IMR-90 (cell line): ENCODE measurements around the gene RIC8B. TPM values are rescaled to one million over a fixed set of nuclear protein-coding genes. Genes with fewer than 3 reads are reported as not detected.

Experiments
- ATAC-seq: fragments of 200-7000 bp; cut with Tn5 transposase; 2 replicates; pipeline ENCODE4 v1.9.1; 2020; ENCODE audit warnings: low read depth, mild to moderate bottlenecking, moderate library complexity
- BruUV-seq: library from RNA; stranded (reverse); fragments of 400-500 nt; replicated peaks from 2 replicates; lab custom pipeline; 2021; lab: Mats Ljungman, UMichigan
- CTCF ChIA-PET: fragments of 300-600 bp; formaldehyde crosslinking; extraction: SDS; loops from one replicate; lab custom pipeline; 2021; ENCODE audit warnings: antibody characterized with exemption; lab: Yijun Ruan, JAX
- POLR2A ChIA-PET: fragments of 300-600 bp; sonication (Branson Sonifier 250); formaldehyde crosslinking; loops from one replicate; lab custom pipeline; 2022; ENCODE audit warnings: antibody characterized with exemption; ENCODE audit not compliant: unreplicated experiment; lab: Charles Lee
- DNase-seq: peaks from one replicate; pipeline ENCODE4 v3.0.0; 2013
- H2AFZ ChIP-seq: replicated peaks from 2 replicates; pipeline ENCODE3; 2013; ENCODE audit warnings: low read length, mild to moderate bottlenecking; ENCODE audit not compliant: poor library complexity
- H2AK5ac ChIP-seq: 2 replicates; pipeline ENCODE4 v1.6.1; 2013; ENCODE audit warnings: low read depth, low read length, inconsistent platforms
- H2AK9ac ChIP-seq: replicated peaks from 2 replicates; pipeline ENCODE3; 2013; ENCODE audit warnings: mild to moderate bottlenecking, low read depth, low read length, moderate library complexity; ENCODE audit not compliant: poor library complexity
- H2BK120ac ChIP-seq: 2 replicates; pipeline ENCODE4 v1.6.1; 2013; ENCODE audit warnings: low read depth, low read length, inconsistent platforms
- H2BK15ac ChIP-seq: 3 replicates; pipeline ENCODE4 v1.6.1; 2013; ENCODE audit warnings: low read depth, low read length, inconsistent platforms
- H2BK20ac ChIP-seq: 2 replicates; pipeline ENCODE4 v1.6.1; 2013; ENCODE audit warnings: low read depth, mild to moderate bottlenecking, inconsistent platforms, low read length, moderate library complexity
- H2BK5ac ChIP-seq: 2 replicates; pipeline ENCODE4 v1.6.1; 2013; ENCODE audit warnings: mild to moderate bottlenecking, low read depth, low read length, inconsistent platforms; ENCODE audit not compliant: poor library complexity, severe bottlenecking
- H3K14ac ChIP-seq: replicated peaks from 2 replicates; pipeline ENCODE4 v1.6.1; 2013; ENCODE audit warnings: low read depth, low read length, inconsistent platforms
- H3K18ac ChIP-seq: 2 replicates; pipeline ENCODE4 v1.6.1; 2013; ENCODE audit warnings: low read depth, low read length, control low read depth
- H3K23ac ChIP-seq: 2 replicates; pipeline ENCODE4 v1.6.1; 2013; ENCODE audit warnings: low read depth, low read length, inconsistent platforms
- H3K27ac ChIP-seq: 2 replicates; pipeline ENCODE4 v1.5.1; 2013; ENCODE audit warnings: mild to moderate bottlenecking, control low read depth, low read length; ENCODE audit not compliant: insufficient read depth
- H3K27me3 ChIP-seq: 2 replicates; pipeline ENCODE4 v1.6.1; 2013; ENCODE audit warnings: low read length; ENCODE audit not compliant: control insufficient read depth, insufficient read depth
- H3K36me3 ChIP-seq: 2 replicates; pipeline ENCODE4 v1.6.1; 2013; ENCODE audit warnings: low read length, mixed read lengths; ENCODE audit not compliant: control insufficient read depth, insufficient read depth
- H3K4ac ChIP-seq: 2 replicates; pipeline ENCODE4 v1.6.1; 2013; ENCODE audit warnings: low read depth, low read length, inconsistent platforms
- H3K4me1 ChIP-seq: 2 replicates; pipeline ENCODE4 v1.6.1; 2013; ENCODE audit warnings: low read length, mixed read lengths; ENCODE audit not compliant: control insufficient read depth, insufficient read depth
- H3K4me2 ChIP-seq: 2 replicates; pipeline ENCODE4 v1.6.1; 2013; ENCODE audit warnings: low read depth, mild to moderate bottlenecking, control low read depth, low read length, moderate library complexity
- H3K4me3 ChIP-seq: 2 replicates; pipeline ENCODE4 v1.5.1; 2013; ENCODE audit warnings: low read depth, mild to moderate bottlenecking, control low read depth, low read length, moderate library complexity; ENCODE audit not compliant: insufficient read depth
- H3K56ac ChIP-seq: 2 replicates; pipeline ENCODE4 v1.6.1; 2013; ENCODE audit warnings: low read length, inconsistent platforms; ENCODE audit not compliant: insufficient read depth; ENCODE audit errors: extremely low read depth
- H3K79me1 ChIP-seq, 2 experiments: 2 replicates each; pipeline ENCODE4 v1.6.1; 2013; ENCODE audit warnings: low read length in 2 of 2, inconsistent platforms in 1 of 2, low read depth in 1 of 2
- H3K9ac ChIP-seq: 2 replicates; pipeline ENCODE4 v1.6.1; 2013; ENCODE audit warnings: low read depth, low read length, control low read depth
- H3K9me1 ChIP-seq: 2 replicates; pipeline ENCODE4 v1.6.1; 2013; ENCODE audit warnings: low read length, inconsistent platforms; ENCODE audit not compliant: insufficient read depth
- H3K9me3 ChIP-seq: 2 replicates; pipeline ENCODE4 v1.6.1; 2013; ENCODE audit warnings: low read length; ENCODE audit not compliant: control insufficient read depth, insufficient read depth
- H4K20me1 ChIP-seq: 2 replicates; pipeline ENCODE4 v1.6.1; 2013; ENCODE audit warnings: low read length, inconsistent platforms; ENCODE audit not compliant: insufficient read depth
- H4K5ac ChIP-seq: 2 replicates; pipeline ENCODE4 v1.6.1; 2013; ENCODE audit warnings: mild to moderate bottlenecking, low read depth, low read length, control low read depth
- H4K8ac ChIP-seq, 2 experiments: 2 replicates each; pipeline ENCODE4 v1.6.1; 2013; ENCODE audit warnings: low read depth in 2 of 2, low read length in 2 of 2, control low read depth in 1 of 2, inconsistent platforms in 1 of 2
- H4K91ac ChIP-seq: 2 replicates; pipeline ENCODE4 v1.6.1; 2013; ENCODE audit warnings: low read depth, low read length, inconsistent platforms; ENCODE audit not compliant: insufficient read depth
- CEBPB ChIP-seq: IDR thresholded peaks from 2 replicates; pipeline ENCODE4 v1.6.1; 2012; ENCODE audit warnings: low read depth, low read length, improper control_type of control experiment
- NFE2L2 ChIP-seq: fragments of 150-350 bp; IDR thresholded peaks from 2 replicates; pipeline ENCODE4 v1.6.1; 2016; ENCODE audit warnings: low read depth, mild to moderate bottlenecking, low read length
- RFX5 ChIP-seq: IDR thresholded peaks from 2 replicates; pipeline ENCODE4 v1.8.0; 2012; ENCODE audit warnings: low read depth, mild to moderate bottlenecking, low read length, moderate library complexity
- WGBS, 2 experiments: methylation state at CpG; one replicate each; pipeline versions ENCODE4 v1.1.5 to v1.1.7; 2013; ENCODE audit warnings: missing lambda C conversion rate in 2 of 2; ENCODE audit not compliant: insufficient read length in 1 of 2; ENCODE audit errors: extremely low coverage in 2 of 2; 5-methylcytosine and 5-hydroxymethylcytosine counted together
- dilution Hi-C: fragments of 300-500 bp; cut with HindIII; formaldehyde crosslinking; loops from one replicate; pipeline ENCODE4 v1.14.3; 2018; ENCODE audit warnings: low sequenced_read_pairs; ENCODE audit not compliant: unreplicated experiment
- in situ Hi-C: fragments of 300-500 bp; cut with MboI; formaldehyde crosslinking; loops from 3 replicates; pipeline ENCODE4 v1.14.3; 2019; ENCODE audit warnings: low sequenced_read_pairs, inconsistent platforms, mixed read lengths
- intact Hi-C: fragments of 100-400 bp; cut with micrococcal nuclease; formaldehyde crosslinking; loops from 2 replicates; pipeline ENCODE4 v1.10.0; 2022
- polyA plus RNA-seq, 3 experiments: library from polyadenylated mRNA; depleted of rRNA; stranded (reverse); fragments of >200 nt; gene quantifications; 2 replicates each; pipeline ENCODE4 v1.2.3, GENCODE V29; 2012; ENCODE audit warnings: low replicate concordance in 1 of 3
- total RNA-seq: library from RNA; depleted of rRNA; stranded (reverse); fragments of >200 nt; gene quantifications from 2 replicates; pipeline ENCODE4 v1.2.3, GENCODE V29; 2012

The RIC8B gene
- total and polyA plus RNA-seq, 2 of the 4 experiments (the other 2 are of a cell fraction): 5.5 to 19.5 TPM

- no CpG with 5 or more reads among the region's 3 CpGs for WGBS, 2 experiments
- Histone ChIP-seq H3K27ac (peak overlapping the region; percentile 54; the same call in 1 of the 2 replicates), H3K4me2 (peak overlapping the region; percentile 46; the same call in 1 of the 2 replicates), H3K27me3 (no peaks in the 10 kb centered on the region), H4K91ac (no peak overlapping the region), H2BK20ac (0 out of 2 replicates have a peak overlapping the region, but pooled peaks have one; percentile 23), H3K18ac (peak overlapping the region; percentile 50; the same call in 1 of the 2 replicates), H3K36me3 (peaks cover 3% of the 10 kb centered on the region; the same call in 1 of the 2 replicates), H3K14ac (no peak overlapping the region), H3K23ac (no peak overlapping the region), H3K56ac (no peak overlapping the region), H3K4me3 (no peak overlapping the region), H3K9me3 (no peaks in the 10 kb centered on the region), H2AK9ac (no peak overlapping the region), H4K20me1 (no peaks in the 10 kb centered on the region), H3K4me1 (peaks cover 10% of the 10 kb centered on the region), H2BK120ac (0 out of 2 replicates have a peak overlapping the region, but pooled peaks have one; percentile 1), H3K79me1 (peaks cover 7 to 19% of the 10 kb centered on the region in 2 experiments; a peak in 3 of 4 replicates), H2BK5ac (peak overlapping the region; percentile 57), H3K9ac (no peak overlapping the region), H2BK15ac (no peak overlapping the region), H2AK5ac (no peak overlapping the region), H4K5ac (no peak overlapping the region; the same call in 1 of the 2 replicates), H4K8ac (no peak overlapping the region; a peak in 2 of 4 replicates), H2AFZ (no peak overlapping the region), H3K4ac (no peak overlapping the region), H3K9me1 (peaks cover 4% of the 10 kb centered on the region; the same call in 1 of the 2 replicates)
- POLR2A ChIA-PET: no interaction called here
- dilution Hi-C loops (no loop called here), intact Hi-C loops (loop anchor here (5.0 kb wide), 1 partner anchor 475 kb away; no protein-coding TSS in a partner anchor), in situ Hi-C loops (no loop called here)
- DNase-seq (peak; percentile 90), ATAC-seq (peak; percentile 75)
- no peak for TF ChIP-seq NFE2L2
- TF ChIP-seq RFX5: no peak
- TF ChIP-seq CEBPB: peak; percentile 84
- BruUV-seq: no TSS peak
- CTCF ChIA-PET: interaction anchor here (0.6 to 0.7 kb wide), 2 partner anchors 66 to 450 kb away, joined by 3 read pairs; no protein-coding TSS in a partner anchor
Measured at GRCh38 chr12:106861984-106862916, 87.8 kb downstream of the RIC8B start.
